A673 (cell line): ENCODE results near the gene HEATR1.

ENCODE experiments used
- EZH2 ChIP-seq: fragments of 200-600 bp; sonication (generic); IDR thresholded peaks from 2 replicates; pipeline ENCODE4 v1.6.1; 2017; ENCODE audit warnings: borderline replicate concordance, low read depth, mild to moderate bottlenecking, mixed read lengths, antibody characterized with exemption, low read length; ENCODE audit not compliant: poor library complexity, severe bottlenecking
- TF ChIP-seq, protein P1 (sequence below): fragments of 300-800, 200-600 bp; sonication (generic); conservative IDR thresholded peaks from 2 replicates; pipeline ENCODE4 v1.5.1; 2017; ENCODE audit warnings: low read depth, mild to moderate bottlenecking, antibody characterized with exemption, low read length, moderate library complexity, mixed read lengths

DNA sequence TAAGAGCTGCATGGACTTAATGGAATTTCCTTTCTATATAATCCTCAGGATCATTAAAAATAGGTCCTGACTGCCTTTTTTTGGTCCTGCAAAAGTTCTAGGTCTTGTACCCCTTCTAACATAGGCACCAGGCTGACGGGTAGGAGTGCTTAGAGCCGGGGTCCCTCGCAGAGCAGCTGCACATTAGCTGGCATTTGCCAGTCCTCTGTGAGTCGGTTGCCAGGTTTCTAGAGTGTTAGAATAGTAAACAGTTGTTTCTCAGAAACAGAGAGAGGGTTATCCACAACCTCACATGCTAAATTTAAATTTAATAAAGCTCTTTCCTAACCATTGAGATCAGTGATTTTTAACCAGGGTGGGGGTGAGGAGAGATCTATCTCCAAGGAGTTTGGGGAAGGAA lies 35.4 kb upstream of the HEATR1 start:
- TF ChIP-seq EZH2, result no peak
- TF ChIP-seq, protein P1, sequence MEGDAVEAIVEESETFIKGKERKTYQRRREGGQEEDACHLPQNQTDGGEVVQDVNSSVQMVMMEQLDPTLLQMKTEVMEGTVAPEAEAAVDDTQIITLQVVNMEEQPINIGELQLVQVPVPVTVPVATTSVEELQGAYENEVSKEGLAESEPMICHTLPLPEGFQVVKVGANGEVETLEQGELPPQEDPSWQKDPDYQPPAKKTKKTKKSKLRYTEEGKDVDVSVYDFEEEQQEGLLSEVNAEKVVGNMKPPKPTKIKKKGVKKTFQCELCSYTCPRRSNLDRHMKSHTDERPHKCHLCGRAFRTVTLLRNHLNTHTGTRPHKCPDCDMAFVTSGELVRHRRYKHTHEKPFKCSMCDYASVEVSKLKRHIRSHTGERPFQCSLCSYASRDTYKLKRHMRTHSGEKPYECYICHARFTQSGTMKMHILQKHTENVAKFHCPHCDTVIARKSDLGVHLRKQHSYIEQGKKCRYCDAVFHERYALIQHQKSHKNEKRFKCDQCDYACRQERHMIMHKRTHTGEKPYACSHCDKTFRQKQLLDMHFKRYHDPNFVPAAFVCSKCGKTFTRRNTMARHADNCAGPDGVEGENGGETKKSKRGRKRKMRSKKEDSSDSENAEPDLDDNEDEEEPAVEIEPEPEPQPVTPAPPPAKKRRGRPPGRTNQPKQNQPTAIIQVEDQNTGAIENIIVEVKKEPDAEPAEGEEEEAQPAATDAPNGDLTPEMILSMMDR, result no peak
